GM18907 (cell line): ENCODE data around the gene RRP15.

Experiments
- ATAC-seq: cut with Tn5 transposase; IDR thresholded peaks from one replicate; pipeline ENCODE4 v1.9.1; 2021; ENCODE audit warnings: mild to moderate bottlenecking, moderate library complexity; ENCODE audit not compliant: unreplicated experiment

The RRP15 gene

DNA sequence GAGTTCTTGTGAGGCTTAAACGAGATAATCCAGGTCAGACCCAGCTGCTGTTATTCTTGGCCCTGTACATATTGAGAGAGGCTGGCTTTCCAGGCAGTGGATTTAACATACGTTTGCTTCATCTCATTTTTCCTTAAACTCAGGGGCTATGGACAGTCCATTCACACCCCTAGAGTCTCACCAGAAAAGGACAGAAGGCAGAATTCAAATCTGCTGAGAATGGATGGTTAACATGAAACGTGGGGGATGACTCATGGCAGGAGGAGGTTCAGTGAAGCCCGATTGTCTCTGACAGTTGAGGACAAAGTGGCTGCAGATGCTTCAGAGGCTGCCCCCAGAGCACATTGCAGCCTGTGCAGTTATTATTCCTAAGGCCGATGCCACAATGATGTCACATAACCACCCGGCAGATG, 99.5 kb downstream of the RRP15 start:
- no peak for ATAC-seq
